Stimulated activated CD4-positive, alpha-beta T cell treated with anti-CD3 and anti-CD28 coated beads, Interleukin-2, amount 100 ng/mL, for 4 hours (primary cell): ENCODE results near the gene FLVCR1.

Source experiments
- DNase-seq: peaks from one replicate; pipeline ENCODE4 v3.0.0-alpha.2; 2020; ENCODE audit warnings: low read depth

FLVCR1 gene

GRCh38 chr1:212915245-212916091, 57.4 kb downstream of the FLVCR1 start:
- DNase-seq = no peak

- no peak for DNase-seq
Observed at GRCh38 chr1:212916481-212917133, 58.5 kb downstream of the FLVCR1 start.

GRCh38 chr1:212917134-212917485, 59.0 kb downstream of the FLVCR1 start:
- DNase-seq = no peak

GRCh38 chr1:212917858-212918257, 59.8 kb downstream of the FLVCR1 start:
- no peak for DNase-seq

- DNase-seq = no peak
Observed at GRCh38 chr1:212918824-212919223, 60.7 kb downstream of the FLVCR1 start.

- no peak for DNase-seq
Observed at GRCh38 chr1:212920246-212920645, 62.2 kb downstream of the FLVCR1 start.

- no peak for DNase-seq
Observed at GRCh38 chr1:212920896-212921295, 62.8 kb downstream of the FLVCR1 start.

- DNase-seq = no peak
Observed at GRCh38 chr1:212922016-212922415, 63.9 kb downstream of the FLVCR1 start.

GRCh38 chr1:212926372-212926771, 68.3 kb downstream of the FLVCR1 start:
- no peak for DNase-seq

- DNase-seq = no peak
Observed at GRCh38 chr1:212928323-212929291, 70.5 kb downstream of the FLVCR1 start.

GRCh38 chr1:212930986-212931678, 73.1 kb downstream of the FLVCR1 start:
- DNase-seq = no peak

- no peak for DNase-seq
Observed at GRCh38 chr1:212933815-212934471, 75.9 kb downstream of the FLVCR1 start.

GRCh38 chr1:212935387-212935981, 77.4 kb downstream of the FLVCR1 start:
- DNase-seq = no peak

GRCh38 chr1:212937034-212937433, 79.0 kb downstream of the FLVCR1 start:
- no peak for DNase-seq

- DNase-seq = no peak
Observed at GRCh38 chr1:212938846-212939245, 80.8 kb downstream of the FLVCR1 start.

- DNase-seq = no peak
Observed at GRCh38 chr1:212941452-212941851, 83.4 kb downstream of the FLVCR1 start.

GRCh38 chr1:212942679-212943392, 84.8 kb downstream of the FLVCR1 start:
- no peak for DNase-seq

- DNase-seq = no peak
Observed at GRCh38 chr1:212943393-212943710, 85.3 kb downstream of the FLVCR1 start.

- DNase-seq = no peak
Observed at GRCh38 chr1:212944229-212944901, 86.3 kb downstream of the FLVCR1 start.

GRCh38 chr1:212945056-212945455, 87.0 kb downstream of the FLVCR1 start:
- DNase-seq = no peak
